ENCODE measurements around the gene ASIC2.

The ASIC2 gene

DNA sequence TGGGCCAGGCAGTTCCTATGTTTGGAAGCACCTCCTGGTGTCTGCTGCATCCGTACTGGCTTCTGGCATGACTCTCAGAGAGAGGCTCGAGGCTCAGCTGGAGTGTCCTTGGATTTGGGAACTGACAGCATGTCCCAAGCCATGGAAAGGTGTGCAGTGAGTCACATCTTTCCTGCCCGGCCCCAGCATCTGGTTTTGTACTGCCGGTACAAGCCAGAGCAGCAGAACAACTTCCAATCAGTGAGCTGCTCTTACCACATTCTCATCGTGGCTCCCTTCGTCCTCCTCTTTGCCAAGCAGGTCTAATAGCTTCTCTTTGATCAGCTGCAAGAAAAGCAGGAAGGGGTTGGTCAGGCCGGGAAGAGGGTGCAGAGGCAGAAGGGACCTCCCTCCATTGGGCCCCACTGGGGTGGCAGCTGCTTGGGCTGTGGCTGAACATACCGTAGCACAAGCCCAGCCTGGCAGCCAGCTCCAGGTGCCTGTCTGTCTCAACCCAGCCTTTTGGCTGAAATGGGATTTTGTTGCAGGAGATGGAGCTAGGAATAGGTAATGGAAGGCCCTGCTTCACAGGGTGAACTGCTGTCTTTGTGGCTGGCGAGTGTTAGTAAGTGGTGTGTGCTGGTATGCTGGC lies 277.3 kb downstream of the ASIC2 start:
- Histone ChIP-seq H3K4me3 (replicated peaks; ENCODE audit: insufficient read depth, low read length) (no peak overlapping the region), H3K27me3 (ENCODE audit: insufficient read depth, poor library complexity, severe bottlenecking) (no peaks in the 10 kb centered on the region), H3K27ac (replicated peaks) (no peak overlapping the region)
- DNase-seq (ENCODE audit: low read depth in 1 of 2, low spot score in 1 of 2) = no peak
- TF ChIP-seq, protein P1, sequence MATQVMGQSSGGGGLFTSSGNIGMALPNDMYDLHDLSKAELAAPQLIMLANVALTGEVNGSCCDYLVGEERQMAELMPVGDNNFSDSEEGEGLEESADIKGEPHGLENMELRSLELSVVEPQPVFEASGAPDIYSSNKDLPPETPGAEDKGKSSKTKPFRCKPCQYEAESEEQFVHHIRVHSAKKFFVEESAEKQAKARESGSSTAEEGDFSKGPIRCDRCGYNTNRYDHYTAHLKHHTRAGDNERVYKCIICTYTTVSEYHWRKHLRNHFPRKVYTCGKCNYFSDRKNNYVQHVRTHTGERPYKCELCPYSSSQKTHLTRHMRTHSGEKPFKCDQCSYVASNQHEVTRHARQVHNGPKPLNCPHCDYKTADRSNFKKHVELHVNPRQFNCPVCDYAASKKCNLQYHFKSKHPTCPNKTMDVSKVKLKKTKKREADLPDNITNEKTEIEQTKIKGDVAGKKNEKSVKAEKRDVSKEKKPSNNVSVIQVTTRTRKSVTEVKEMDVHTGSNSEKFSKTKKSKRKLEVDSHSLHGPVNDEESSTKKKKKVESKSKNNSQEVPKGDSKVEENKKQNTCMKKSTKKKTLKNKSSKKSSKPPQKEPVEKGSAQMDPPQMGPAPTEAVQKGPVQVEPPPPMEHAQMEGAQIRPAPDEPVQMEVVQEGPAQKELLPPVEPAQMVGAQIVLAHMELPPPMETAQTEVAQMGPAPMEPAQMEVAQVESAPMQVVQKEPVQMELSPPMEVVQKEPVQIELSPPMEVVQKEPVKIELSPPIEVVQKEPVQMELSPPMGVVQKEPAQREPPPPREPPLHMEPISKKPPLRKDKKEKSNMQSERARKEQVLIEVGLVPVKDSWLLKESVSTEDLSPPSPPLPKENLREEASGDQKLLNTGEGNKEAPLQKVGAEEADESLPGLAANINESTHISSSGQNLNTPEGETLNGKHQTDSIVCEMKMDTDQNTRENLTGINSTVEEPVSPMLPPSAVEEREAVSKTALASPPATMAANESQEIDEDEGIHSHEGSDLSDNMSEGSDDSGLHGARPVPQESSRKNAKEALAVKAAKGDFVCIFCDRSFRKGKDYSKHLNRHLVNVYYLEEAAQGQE (IDR thresholded peaks at IDR 0.05; ENCODE audit: insufficient replicate concordance, low read depth) = no peak
- TF ChIP-seq SPI1 (IDR thresholded peaks at IDR 0.05; ENCODE audit: borderline replicate concordance, low read depth) (no peak), GABPA (IDR thresholded peaks at IDR 0.05; ENCODE audit: low read depth) (no peak), POLR2AphosphoS5 (IDR thresholded peaks at IDR 0.05; ENCODE audit: low read depth) (no peak)
- TF ChIP-seq, protein P2, sequence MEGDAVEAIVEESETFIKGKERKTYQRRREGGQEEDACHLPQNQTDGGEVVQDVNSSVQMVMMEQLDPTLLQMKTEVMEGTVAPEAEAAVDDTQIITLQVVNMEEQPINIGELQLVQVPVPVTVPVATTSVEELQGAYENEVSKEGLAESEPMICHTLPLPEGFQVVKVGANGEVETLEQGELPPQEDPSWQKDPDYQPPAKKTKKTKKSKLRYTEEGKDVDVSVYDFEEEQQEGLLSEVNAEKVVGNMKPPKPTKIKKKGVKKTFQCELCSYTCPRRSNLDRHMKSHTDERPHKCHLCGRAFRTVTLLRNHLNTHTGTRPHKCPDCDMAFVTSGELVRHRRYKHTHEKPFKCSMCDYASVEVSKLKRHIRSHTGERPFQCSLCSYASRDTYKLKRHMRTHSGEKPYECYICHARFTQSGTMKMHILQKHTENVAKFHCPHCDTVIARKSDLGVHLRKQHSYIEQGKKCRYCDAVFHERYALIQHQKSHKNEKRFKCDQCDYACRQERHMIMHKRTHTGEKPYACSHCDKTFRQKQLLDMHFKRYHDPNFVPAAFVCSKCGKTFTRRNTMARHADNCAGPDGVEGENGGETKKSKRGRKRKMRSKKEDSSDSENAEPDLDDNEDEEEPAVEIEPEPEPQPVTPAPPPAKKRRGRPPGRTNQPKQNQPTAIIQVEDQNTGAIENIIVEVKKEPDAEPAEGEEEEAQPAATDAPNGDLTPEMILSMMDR (IDR thresholded peaks at IDR 0.05; ENCODE audit: insufficient read depth, low read length) = no peak

DNA sequence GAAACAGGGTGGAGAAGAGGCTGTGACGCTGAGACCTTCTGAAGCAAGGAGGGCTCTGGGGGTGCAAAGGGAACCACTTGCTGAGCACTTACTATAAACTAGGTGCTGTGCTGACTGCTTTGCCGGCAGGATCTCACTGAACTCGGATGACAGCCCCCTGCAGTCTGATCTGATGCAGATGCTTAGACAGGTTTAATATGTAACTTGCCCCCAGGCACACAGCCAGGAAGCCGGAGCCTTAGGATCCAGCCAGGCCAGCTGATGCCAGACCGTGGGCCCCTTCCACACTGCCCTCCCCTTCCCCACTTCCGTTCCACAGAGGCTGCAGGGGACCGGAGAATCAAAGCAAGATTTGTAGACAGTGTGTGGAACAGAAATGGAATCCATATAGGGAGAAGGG lies 278.3 kb downstream of the ASIC2 start:
- no peak for DNase-seq (ENCODE audit: low read depth in 1 of 2, low spot score in 1 of 2)
- TF ChIP-seq GABPA (IDR thresholded peaks at IDR 0.05; ENCODE audit: low read depth) (no peak), POLR2AphosphoS5 (IDR thresholded peaks at IDR 0.05; ENCODE audit: low read depth) (no peak)
- no peak overlapping the region for H3K4me3 ChIP-seq (replicated peaks; ENCODE audit: insufficient read depth, low read length)
- H3K27ac ChIP-seq (replicated peaks) = no peak overlapping the region
- H3K27me3 ChIP-seq (ENCODE audit: insufficient read depth, poor library complexity, severe bottlenecking) = no peaks in the 10 kb centered on the region

DNA sequence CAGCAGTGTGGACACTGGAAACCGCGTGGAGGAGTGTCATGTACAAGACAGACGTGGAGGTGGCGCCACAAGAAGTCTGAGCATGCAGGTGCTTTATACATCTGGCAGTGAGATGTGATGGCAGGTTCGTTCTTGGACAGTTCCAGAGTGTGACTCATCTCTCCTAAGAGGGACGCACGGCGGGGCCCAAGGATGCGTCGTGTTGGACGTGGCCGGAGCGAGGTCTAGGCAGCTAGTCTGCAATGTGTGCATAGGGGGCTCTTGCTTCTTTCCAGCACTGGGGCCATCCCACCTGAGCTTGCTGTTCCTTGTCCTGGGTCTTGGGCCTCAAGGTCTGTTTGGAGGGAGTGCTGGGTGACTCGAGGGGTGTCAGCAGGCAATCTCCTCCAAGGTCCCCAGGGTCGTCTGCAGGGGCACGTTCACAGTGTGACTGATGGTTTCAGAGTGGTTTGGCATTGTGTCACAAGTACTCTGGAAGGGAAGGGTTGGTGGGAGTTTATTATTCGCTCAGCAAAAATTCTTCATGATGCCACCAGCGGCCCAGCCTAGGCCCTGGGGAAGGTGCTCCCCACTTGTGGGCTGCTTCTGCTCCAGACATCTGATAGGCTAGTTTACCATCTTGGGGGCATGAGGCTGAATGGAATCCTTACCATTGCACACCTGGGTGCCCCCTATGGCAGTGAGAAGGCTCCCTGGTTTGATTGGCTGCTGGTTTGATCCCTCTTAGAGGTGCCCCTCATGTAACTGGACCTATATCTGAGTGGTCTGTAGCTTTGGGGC lies 279.3 kb downstream of the ASIC2 start:
- no peak for DNase-seq (ENCODE audit: low read depth in 1 of 2, low spot score in 1 of 2)
- Histone ChIP-seq H3K4me3 (replicated peaks; ENCODE audit: insufficient read depth, low read length) (no peak overlapping the region), H3K27ac (replicated peaks) (no peak overlapping the region), H3K27me3 (ENCODE audit: insufficient read depth, poor library complexity, severe bottlenecking) (no peaks in the 10 kb centered on the region)
- TF ChIP-seq, protein P2 (IDR thresholded peaks at IDR 0.05; ENCODE audit: insufficient read depth, low read length) = no peak
- TF ChIP-seq POLR2AphosphoS5 (IDR thresholded peaks at IDR 0.05; ENCODE audit: low read depth) (no peak), GABPA (IDR thresholded peaks at IDR 0.05; ENCODE audit: low read depth) (no peak), SPI1 (IDR thresholded peaks at IDR 0.05; ENCODE audit: borderline replicate concordance, low read depth) (no peak)
- TF ChIP-seq, protein P1 (IDR thresholded peaks at IDR 0.05; ENCODE audit: insufficient replicate concordance, low read depth) = no peak

DNA sequence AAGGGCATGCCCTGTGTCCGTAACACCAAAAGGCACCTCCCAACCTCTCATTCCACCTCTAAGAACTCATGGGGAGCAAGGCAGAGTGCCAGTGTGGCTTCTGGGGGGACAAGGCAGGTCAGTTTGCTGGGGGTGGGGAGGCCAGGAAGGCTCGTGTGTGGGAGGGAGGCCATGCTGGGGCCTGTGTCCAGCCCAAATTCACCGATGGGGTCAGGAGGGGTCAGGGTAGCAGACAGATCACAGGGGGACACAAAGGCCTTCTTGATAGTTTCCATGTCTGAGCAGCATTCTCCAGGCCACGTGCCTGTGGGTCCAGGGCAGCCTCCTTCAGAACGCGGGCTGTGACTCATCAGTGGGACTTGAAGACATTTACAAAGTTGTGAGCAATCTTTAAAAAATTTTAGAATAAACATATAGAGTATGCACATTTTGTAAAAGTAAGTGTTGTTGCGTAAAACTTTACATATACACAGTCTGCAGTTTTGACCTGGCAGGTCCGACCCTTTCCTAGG lies 280.5 kb downstream of the ASIC2 start:
- Histone ChIP-seq H3K27me3 (ENCODE audit: insufficient read depth, poor library complexity, severe bottlenecking) (no peaks in the 10 kb centered on the region), H3K4me3 (replicated peaks; ENCODE audit: insufficient read depth, low read length) (no peak overlapping the region), H3K27ac (replicated peaks) (no peak overlapping the region)
- TF ChIP-seq, protein P1 (IDR thresholded peaks at IDR 0.05; ENCODE audit: insufficient replicate concordance, low read depth) = no peak
- TF ChIP-seq SPI1 (IDR thresholded peaks at IDR 0.05; ENCODE audit: borderline replicate concordance, low read depth) = no peak
- no peak for TF ChIP-seq POLR2AphosphoS5 (IDR thresholded peaks at IDR 0.05; ENCODE audit: low read depth)
- TF ChIP-seq, protein P2 (IDR thresholded peaks at IDR 0.05; ENCODE audit: insufficient read depth, low read length) = no peak
- TF ChIP-seq GABPA (IDR thresholded peaks at IDR 0.05; ENCODE audit: low read depth) = no peak
- DNase-seq (ENCODE audit: low read depth in 1 of 2, low spot score in 1 of 2) = no peak

All from HL-60 (cell line).